HG02642 (cell line): Measurements from ENCODE around the gene SCAMP2.
"Not testable (repeated sequence)": the region's sequence is repeated elsewhere in the genome, so short reads cannot be mapped to it uniquely, and the experiment has no call there.

Source experiments
- ATAC-seq: cut with Tn5 transposase; IDR thresholded peaks from one replicate; pipeline ENCODE4 v1.9.1; 2021; ENCODE audit warnings: mild to moderate bottlenecking; ENCODE audit not compliant: unreplicated experiment, poor library complexity

The SCAMP2 gene, protein sequence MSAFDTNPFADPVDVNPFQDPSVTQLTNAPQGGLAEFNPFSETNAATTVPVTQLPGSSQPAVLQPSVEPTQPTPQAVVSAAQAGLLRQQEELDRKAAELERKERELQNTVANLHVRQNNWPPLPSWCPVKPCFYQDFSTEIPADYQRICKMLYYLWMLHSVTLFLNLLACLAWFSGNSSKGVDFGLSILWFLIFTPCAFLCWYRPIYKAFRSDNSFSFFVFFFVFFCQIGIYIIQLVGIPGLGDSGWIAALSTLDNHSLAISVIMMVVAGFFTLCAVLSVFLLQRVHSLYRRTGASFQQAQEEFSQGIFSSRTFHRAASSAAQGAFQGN

DNA sequence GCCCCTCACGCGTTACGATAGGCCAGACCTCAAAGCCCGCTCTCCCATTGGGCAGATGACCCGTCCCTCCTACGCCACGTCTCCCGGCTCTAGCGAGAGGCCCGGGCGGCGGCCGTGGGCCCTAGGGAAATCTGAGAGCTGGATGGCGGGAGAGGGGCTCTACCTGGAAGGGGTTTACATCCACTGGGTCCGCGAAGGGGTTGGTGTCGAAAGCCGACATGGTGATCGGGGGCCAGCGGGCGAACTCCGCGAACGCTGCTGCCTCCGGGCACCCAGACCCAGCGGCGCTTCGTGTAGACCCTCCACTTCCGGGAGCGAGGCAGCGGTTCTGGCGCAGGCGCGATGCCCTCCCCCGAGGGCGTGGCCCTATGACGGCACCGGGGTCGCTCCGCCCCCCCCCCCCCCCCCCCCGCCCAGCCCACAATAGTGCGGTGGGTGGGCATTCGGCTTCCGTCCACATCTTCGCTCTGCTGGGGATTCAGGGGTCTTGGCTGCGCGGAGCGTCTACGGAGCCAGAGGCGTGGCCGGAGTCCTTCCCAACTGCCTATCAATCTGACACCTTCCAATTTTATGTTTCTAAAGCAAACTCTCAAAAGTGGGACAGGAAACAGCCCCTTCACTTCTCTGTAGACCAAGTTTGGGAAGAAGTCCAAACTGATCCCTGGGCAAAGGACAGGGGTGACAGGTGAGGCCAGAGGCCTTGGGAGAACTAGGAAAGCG lies at the start of gene SCAMP2:
TSS of gene SCAMP2 (minus strand) at position 330 of the 720 bp plus-strand sequence. CDS start at position 220, 110 bp downstream.
- peak; percentile 86 for ATAC-seq

DNA sequence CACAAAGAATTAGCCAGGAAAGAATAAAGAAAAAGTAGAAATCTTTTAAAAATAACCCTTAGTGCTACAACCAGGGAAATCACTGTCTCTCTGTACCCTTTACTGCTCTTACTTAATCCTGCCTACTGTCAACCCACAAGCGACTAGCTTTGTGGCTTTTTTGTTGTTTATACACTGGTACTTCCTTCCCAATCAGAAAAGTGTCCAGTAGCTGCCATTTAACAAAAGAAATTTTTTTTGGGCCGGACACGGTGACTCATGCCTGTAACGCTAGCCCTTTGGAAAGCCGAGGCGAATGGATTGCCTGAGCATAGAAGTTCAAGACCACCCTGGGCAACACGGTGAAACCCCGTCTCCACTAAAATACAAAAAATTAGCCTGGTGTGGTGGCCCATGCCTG lies 47.3 kb upstream of the SCAMP2 start:
- ATAC-seq: no peak

DNA sequence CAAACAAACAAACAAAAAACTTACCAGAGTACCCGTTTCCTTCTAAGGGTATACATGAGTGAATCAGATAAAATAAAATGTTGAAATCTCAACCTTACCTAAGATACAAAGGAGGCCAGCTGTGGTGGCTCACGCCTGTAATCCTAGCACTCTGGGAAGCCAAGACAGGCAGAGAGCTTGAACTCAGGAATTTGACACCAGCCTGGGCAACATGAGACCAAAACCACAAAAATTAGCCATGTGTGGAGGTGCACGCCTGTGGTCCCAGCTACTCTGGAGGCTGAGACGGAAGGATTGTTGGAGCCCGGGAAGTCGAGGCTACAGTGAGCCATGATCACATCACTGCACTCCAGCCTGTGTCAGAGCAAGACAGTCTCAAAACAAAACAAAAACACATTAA lies 44.5 kb upstream of the SCAMP2 start:
- ATAC-seq: no peak

DNA sequence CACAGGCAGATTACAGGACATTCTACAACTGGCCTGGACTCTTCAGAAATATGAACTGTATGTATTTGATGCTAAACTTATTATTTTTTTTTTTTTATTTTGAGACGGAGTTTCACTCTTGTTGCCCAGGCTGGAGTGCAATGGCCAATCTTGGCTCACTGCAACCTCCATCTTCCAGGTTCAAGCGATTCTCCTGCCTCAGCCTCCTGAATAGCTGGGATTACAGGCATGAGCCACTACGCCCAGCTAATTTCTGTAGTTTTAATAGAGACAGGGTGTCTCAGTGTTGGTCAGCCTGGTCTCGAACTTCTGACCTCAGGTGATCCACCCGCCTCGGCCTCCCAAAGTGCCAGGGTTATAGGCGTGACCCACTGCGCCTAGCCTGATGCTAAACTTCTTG lies 40.6 kb upstream of the SCAMP2 start:
- not testable (repeated sequence) for ATAC-seq

DNA sequence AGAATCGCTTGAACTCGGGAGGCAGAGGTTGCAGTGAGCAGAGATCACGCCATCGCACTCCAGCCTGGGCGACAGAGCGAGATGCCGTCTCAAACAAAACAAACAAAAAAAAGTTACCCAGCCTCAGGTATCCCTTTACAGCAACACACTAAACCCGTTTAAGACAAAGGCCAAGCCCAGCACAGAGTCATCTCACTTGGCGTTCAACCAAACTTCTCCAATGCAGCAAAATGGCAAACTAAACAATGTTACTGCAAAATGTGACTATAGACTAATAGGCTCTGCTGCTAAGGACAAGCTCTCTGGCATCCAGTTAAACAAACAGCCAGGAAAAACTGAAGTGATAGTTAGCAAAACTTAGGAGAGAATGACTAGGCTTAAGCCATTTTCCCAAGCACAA lies 39.9 kb upstream of the SCAMP2 start:
- no peak for ATAC-seq

DNA sequence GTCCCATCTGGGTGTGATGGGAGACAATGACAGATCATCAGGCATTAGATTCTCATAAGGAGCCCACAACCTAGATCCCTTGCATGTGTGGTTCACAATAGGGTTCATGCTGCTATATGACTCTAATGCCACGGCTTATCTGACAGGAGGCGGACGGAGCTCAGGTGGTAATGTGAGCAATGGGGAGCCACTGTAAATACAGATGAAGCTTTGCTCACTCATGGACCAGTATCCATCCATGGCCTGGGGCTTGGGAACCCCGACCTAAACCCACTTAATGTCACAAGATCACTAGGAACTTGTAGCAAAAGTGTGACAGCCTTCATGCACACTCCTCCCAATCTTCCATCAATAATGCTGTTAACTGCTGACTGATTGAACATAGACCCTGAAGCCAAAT lies 35.5 kb upstream of the SCAMP2 start:
- ATAC-seq: no peak

DNA sequence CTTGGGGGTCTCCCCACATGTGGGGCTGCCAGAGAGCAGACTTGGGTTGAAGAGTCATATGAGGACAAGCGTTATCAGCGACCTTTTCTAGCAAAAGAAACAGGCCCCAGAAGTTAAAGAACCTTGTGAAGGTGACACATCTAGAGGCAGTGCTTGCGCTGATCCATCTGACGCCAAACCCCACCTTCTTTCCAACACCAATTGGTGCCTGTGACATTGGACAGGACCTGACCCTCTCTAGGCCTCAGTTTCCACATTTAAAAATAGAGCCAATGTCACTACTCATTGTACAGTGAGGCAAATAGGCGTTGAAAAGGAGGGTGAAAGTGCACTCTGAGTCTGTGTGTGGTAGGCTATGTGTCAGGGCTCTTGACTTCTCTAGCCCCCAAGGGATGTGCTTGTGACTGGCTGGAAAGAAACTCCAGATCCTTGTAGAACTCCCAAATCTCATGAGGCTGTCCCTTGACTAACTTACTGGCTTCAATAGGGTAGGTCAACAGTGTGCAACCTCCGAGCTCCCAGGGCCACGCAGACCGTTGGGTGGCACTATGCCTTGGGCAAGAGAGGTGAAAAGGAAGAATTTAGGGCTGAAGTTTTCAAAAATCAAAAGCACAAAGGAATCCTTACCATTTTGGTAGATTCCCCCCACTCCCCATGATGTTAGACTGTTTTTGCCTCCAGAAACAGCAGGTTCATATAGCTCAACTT lies 34.2 kb upstream of the SCAMP2 start:
- peak; percentile 3 for ATAC-seq

DNA sequence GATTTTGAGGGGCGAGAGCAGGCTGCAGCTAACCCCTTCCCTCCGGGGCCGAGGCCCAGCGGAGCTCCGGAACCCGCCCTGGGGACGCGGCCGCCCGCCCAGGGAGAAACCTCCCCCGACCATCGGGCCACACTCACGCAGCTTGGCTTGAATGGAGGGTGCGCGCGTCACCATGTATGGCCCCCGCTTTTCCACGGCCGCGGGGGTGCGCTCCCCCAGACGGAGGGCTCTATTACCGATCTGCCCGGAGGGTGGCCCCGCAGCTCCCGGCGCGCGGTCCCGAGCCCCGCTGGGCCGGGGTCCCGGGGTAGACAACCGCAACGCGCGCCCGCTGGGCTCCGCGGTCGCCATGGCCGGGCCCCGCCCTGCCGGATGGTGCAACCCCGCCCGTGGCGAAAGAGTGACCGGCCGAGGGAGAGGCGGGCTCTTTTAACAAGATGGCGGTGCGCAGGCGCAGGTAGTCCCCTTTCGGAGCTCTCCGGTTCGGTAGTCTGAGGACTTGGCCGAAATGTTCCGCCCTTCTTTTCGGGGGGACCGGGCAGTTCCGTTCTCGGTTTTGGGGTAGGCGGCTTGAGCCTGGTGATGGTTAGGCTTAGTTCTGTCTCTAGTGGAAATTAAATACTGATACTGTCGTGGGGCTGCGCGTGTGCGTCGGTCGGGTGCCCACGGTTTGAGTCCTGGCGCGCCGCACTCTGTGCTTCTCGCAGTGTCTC lies 33.4 kb upstream of the SCAMP2 start, which contains the start of gene FAM219B:
TSS of gene FAM219B (minus strand) at position 402 of the 713 bp plus-strand sequence. CDS start at position 351, 51 bp downstream.
- ATAC-seq: peak; percentile 88

DNA sequence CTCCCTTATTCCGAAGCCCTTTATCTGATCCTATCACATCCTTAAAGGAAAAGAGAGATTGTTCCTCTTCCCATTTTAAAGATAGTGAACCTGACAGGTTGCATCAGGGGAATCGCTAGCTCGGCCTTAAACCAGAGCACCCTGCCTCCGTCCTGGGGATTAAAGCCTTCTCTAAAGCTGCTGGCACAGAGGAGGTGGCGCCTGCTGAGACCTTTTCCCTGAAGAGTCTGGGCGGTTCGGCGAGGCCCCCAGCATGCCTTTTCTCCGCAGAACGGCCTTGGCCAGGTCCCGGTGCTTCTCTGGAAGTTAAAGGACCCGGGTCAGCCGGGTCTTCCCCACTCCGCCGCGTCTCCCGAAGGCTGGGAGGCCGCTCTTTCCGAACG lies 32.9 kb upstream of the SCAMP2 start:
- peak; percentile 21 for ATAC-seq

DNA sequence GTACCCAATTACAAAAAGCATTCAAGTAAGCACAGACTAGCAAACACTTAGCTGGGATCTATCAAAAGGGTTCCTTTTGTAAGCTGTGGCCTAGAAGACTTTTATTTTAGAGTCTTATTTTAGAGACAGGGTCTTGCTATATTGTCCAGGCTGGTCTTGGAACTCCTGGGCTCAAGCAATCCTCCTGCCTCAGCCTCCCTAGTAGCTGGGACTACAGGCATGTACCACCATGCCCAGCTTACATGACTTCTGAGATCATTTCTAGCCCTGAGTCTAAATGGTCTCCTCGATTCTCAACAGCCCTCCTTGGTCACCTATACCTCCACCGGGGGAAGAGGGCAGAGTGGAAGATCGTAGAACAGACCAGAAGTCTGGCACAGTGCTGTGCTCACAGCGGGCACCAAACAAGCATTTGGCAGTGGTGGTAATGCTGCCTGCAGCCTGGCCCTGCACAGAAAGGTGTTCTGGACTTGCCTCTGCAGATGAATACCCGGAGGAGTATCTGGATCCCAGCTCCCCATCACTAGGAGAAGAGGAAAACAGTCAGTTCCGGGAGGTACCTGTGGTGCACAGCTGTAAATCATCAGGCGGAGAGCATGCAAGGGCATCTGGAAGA lies 31.1 kb upstream of the SCAMP2 start:
- no peak for ATAC-seq

DNA sequence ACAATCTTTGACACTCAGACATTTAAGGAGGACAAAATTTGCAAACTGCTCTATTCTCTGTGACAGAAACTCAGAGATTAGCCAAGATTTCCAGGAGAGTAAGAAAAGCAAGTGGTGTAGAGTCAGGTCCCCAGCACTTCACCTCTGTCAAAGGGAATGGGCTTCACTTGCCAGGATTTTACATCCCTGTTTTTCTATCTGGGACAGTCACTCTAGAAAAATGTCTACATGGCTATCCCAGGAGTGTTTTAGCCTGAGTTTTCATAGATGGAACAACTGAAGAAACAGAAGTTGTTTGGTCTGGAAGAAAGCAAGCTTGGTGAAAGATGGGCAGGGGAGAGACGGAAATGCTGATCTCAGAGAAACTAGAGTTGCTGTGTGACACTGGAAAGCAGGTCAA lies 30.5 kb upstream of the SCAMP2 start:
- no peak for ATAC-seq

DNA sequence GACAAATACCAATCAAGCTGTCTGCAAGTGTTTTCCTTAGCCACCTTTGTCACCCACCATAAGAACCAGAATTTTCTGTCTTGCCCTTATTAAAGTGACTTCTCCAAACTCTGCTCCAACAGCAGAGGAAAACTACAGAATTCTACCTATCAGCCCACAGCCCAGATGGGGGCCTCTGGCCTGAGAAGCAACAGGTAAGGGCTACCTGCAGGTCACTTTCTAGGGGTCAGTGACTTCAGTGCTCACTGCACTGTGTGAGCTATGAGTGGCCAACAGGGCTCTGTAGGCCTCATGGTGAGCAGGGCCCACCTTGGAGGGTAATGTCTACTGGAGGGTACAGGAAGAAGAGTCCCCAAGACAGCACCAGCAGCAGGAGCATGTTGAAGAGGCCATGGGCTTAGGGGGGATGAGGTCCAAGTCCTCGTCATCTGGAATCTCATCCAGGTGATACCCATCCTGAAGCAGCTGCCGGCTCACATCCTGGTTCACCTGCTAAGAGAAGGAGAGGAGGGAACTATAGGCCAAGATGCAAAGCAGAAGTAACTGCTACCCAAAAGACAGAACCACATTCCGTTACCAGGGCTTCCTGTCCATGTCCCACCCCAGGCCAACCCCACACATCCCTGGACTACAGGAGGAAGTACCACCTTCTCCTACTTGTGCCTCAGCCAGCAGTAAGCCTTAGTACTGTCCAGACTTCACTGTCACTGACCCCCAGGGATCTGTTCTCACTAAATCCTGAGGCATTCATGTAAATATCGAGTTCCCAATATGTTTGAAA lies 29.3 kb upstream of the SCAMP2 start:
- no peak for ATAC-seq

DNA sequence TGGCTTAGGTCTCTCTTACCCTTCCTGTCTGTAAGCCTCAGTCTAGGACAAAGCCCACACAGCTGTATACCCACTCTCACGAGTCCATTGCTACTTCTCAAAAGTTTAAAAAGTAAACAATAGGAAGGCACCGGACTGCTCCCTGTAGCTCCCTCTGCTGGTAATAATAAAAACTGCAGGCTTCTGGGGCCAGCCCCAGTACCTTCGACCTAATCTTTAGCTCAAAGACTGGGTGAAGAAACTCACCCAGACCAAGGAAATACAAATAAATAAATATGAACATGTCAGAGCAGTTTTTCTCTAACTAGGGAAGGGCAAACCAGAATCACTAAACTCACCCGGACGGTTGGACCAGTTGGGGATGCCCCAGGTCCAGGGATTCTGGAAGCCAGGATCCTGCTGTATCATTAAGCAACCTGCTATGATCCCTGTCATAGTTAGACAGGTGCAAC lies 28.5 kb upstream of the SCAMP2 start:
- ATAC-seq: no peak

DNA sequence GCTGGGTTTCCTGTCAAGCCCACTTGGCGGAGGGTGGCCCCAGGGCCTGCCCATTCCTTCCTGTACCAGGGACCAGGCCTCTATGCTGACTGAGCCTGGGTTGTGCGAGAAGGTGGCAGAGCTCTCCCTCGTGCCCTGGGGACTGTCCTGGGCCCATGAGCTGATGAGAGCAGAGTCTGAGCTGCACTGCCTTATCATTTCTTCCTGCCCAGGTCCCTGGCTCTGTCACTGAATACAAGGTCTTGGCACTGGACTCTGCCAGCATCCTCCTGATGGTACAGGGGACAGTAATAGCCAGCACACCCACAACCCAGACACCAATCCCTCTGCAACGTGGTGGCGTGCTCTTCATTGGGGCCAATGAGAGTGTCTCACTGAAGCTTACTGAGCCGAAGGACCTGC lies 24.1 kb upstream of the SCAMP2 start:
- ATAC-seq: no peak

DNA sequence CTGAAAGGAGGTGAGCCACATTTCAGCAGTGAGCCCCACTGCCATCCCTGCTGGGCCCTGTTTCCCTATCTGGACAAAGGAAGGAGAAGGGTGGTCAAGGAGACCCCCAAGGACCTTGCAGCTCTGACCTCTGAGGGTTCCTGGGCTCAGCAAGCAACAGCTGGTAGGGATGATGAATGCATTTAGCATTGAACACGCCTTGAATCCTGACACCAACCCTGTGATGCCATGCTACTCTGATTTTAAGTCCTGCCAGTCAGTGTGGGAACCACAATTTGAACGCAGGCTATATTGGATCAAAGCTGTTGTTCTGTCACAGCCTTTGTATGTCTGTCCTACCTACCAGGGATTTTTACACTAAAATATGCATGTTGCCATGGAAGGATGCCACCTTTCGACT lies 23.2 kb upstream of the SCAMP2 start:
- ATAC-seq: no peak

DNA sequence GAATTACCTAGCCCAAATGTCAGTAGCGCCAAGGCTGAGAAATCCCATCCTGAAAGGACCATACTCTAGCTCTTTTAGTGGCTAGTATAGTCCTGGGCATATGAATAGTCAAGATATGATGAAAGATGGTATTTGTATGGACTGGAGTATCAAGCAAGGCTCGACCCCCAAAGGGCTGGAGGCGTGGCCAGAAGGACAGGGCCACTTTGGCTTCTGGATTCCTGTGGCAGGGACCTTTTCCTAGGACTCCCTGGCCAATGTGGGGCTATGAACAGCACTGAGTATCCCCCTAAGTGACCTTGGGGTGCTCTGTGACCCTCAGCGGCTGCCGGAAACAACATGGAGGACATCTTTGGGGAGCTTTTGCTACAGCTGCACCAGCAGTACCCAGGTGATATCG lies 22.7 kb upstream of the SCAMP2 start:
- ATAC-seq: no peak

DNA sequence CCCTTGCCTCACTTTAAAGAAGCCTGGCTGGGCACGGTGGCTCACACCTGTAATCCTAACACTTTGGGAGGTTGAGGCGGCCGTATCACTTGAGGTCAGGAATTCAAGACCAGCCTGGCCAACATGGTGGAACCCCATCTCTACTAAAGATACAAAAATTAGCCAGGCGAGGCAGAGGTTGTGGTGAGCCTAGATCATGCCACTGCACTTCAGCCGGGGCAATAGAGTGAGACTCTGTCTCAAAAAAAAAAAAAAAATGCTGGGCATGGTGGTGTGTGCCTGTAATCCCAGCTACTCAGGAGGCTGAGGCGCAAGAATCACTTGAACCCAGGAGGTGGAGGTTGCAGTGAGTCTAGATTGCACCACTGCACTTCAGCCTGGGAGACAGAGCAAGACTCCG lies 21.2 kb upstream of the SCAMP2 start:
- ATAC-seq: not testable (repeated sequence)

DNA sequence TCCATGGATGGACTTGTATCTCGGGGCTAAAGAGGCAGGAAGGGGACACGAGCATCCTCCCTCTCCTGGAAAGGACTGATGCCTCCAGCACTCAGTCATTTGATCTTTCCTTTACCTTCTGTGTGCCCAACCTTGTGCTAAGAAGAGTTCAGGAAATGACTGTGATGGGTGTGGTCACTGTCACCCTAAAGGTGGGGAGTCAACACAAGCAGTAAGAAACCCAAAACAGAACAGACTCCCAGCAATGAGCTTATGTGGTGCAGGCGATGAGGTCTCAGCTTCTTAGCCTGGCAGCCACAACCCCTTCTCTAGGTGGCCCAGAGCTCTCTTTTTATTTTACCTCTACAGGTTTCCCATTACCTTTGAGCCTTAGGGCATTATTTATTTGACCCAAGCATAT lies 20.5 kb upstream of the SCAMP2 start:
- no peak for ATAC-seq

DNA sequence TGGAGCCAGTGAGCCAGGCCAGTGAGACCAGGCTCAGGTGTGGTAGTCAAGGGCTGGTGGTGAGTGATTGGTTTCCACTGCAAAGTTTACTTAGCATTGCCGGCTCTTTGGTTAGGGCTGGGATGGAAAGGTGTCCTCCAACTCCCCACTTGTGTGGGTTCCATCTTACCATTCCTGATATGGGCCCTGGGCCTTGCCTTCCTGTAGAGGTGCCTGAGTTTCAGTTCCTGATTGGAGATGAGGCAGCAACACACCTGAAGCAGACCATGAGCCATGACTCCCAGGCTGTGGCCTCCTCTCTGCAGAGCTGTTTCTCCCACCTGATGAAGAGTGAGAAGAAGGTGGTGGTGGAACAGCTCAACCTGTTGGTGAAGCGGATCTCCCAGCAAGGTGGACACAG lies 19.8 kb upstream of the SCAMP2 start:
- ATAC-seq: no peak
